Mesenchymal stem cell (in vitro differentiated cells and primary cell): ENCODE measurements around the gene FIBIN.
A peak's percentile ranks its signal among the peaks of the same experiment; 100 is the strongest.

ENCODE experiments used
- DNase-seq: peaks from one replicate; pipeline ENCODE4 v3.0.0-alpha.2; 2013
- H2AFZ ChIP-seq: one replicate; pipeline ENCODE4 v1.6.1; 2013; ENCODE audit warnings: low read depth, mild to moderate bottlenecking, control low read depth, inconsistent platforms, low read length, moderate library complexity
- H2AK5ac ChIP-seq: 2 replicates; pipeline ENCODE4 v1.6.1; 2013; ENCODE audit warnings: low read length, moderate library complexity, mild to moderate bottlenecking, inconsistent platforms; ENCODE audit not compliant: severe bottlenecking
- H2BK120ac ChIP-seq: one replicate; pipeline ENCODE4 v1.6.1; 2013; ENCODE audit warnings: low read depth, mild to moderate bottlenecking, inconsistent platforms, low read length, moderate library complexity
- H2BK12ac ChIP-seq, 2 experiments: one replicate each; pipeline ENCODE4 v1.6.1; 2013; ENCODE audit warnings: inconsistent platforms in 2 of 2, low read length in 2 of 2, mild to moderate bottlenecking in 2 of 2, moderate library complexity in 2 of 2, control low read depth in 1 of 2
- H2BK15ac ChIP-seq: one replicate; pipeline ENCODE4 v1.6.1; 2013; ENCODE audit warnings: mild to moderate bottlenecking, low read depth, inconsistent platforms; ENCODE audit not compliant: poor library complexity, severe bottlenecking
- H2BK5ac ChIP-seq: 2 replicates; pipeline ENCODE4 v1.6.1; 2013; ENCODE audit warnings: low read depth, mild to moderate bottlenecking, low read length, control low read depth, inconsistent platforms; ENCODE audit not compliant: poor library complexity, severe bottlenecking
- H3K14ac ChIP-seq, 2 experiments: one replicate each; pipeline ENCODE4 v1.6.1; 2013; ENCODE audit warnings: inconsistent platforms in 2 of 2, low read length in 2 of 2, control low read depth in 1 of 2, mild to moderate bottlenecking in 1 of 2, moderate library complexity in 1 of 2
- H3K18ac ChIP-seq, 2 experiments: one replicate each; pipeline ENCODE4 v1.6.1; 2013; ENCODE audit warnings: inconsistent platforms in 2 of 2, low read length in 2 of 2, control low read depth in 1 of 2, low read depth in 1 of 2, mild to moderate bottlenecking in 1 of 2
- H3K23ac ChIP-seq, 2 experiments: one replicate each; pipeline ENCODE4 v1.6.1; 2013; ENCODE audit warnings: inconsistent platforms in 2 of 2, low read length in 2 of 2, mild to moderate bottlenecking in 2 of 2, moderate library complexity in 2 of 2, control low read depth in 1 of 2
- H3K27ac ChIP-seq: 2 replicates; pipeline ENCODE4 v1.5.1; 2013; ENCODE audit warnings: mild to moderate bottlenecking, moderate library complexity, low read length, control low read depth, inconsistent platforms; ENCODE audit not compliant: poor library complexity, severe bottlenecking
- H3K27me3 ChIP-seq, 2 experiments: 2 replicates each; pipeline versions ENCODE4 v1.6.1 to v1.7.0; 2013; ENCODE audit warnings: low read length in 2 of 2, mild to moderate bottlenecking in 2 of 2, moderate library complexity in 2 of 2, control low read depth in 1 of 2, inconsistent platforms in 1 of 2; ENCODE audit not compliant: control insufficient read depth in 1 of 2, insufficient read depth in 1 of 2
- H3K36me3 ChIP-seq, 2 experiments: 2 replicates each; pipeline versions ENCODE4 v1.6.1 to v1.7.0; 2013; ENCODE audit warnings: low read length in 2 of 2, control low read depth in 1 of 2, inconsistent platforms in 1 of 2, low read depth in 1 of 2, mild to moderate bottlenecking in 1 of 2; ENCODE audit not compliant: insufficient read depth in 2 of 2, control insufficient read depth in 1 of 2
- H3K4ac ChIP-seq, 2 experiments: one replicate each; pipeline ENCODE4 v1.6.1; 2013; ENCODE audit warnings: inconsistent platforms in 2 of 2, low read length in 2 of 2, mild to moderate bottlenecking in 2 of 2, moderate library complexity in 2 of 2, control low read depth in 1 of 2, low read depth in 1 of 2
- H3K4me1 ChIP-seq: 2 replicates; pipeline ENCODE4 v1.6.1; 2013; ENCODE audit warnings: low read depth, low read length, control low read depth; ENCODE audit not compliant: control insufficient read depth, insufficient read depth
- H3K4me2 ChIP-seq: 2 replicates; pipeline ENCODE4 v1.6.1; 2013; ENCODE audit warnings: low read length, mild to moderate bottlenecking, inconsistent platforms; ENCODE audit not compliant: poor library complexity, severe bottlenecking
- H3K4me3 ChIP-seq, 2 experiments: 2 replicates each; pipeline versions ENCODE4 v1.5.1 to v1.7.0; 2013; ENCODE audit warnings: low read length in 2 of 2, mild to moderate bottlenecking in 2 of 2, control low read depth in 1 of 2, low read depth in 1 of 2; ENCODE audit not compliant: insufficient read depth in 1 of 2
- H3K79me1 ChIP-seq: replicated peaks from 2 replicates; pipeline ENCODE4 v1.6.1; 2013; ENCODE audit warnings: mild to moderate bottlenecking, control low read depth, low read length, inconsistent platforms; ENCODE audit not compliant: poor library complexity, severe bottlenecking
- H3K9ac ChIP-seq: 2 replicates; pipeline ENCODE4 v1.7.0; 2013; ENCODE audit warnings: mild to moderate bottlenecking, low read length, moderate library complexity
- H3K9me3 ChIP-seq: 2 replicates; pipeline ENCODE4 v1.7.0; 2013; ENCODE audit warnings: mild to moderate bottlenecking, low read length; ENCODE audit not compliant: control insufficient read depth
- H4K8ac ChIP-seq: one replicate; pipeline ENCODE4 v1.6.1; 2013; ENCODE audit warnings: inconsistent platforms, mild to moderate bottlenecking, low read length, moderate library complexity
- H4K91ac ChIP-seq: one replicate; pipeline ENCODE4 v1.6.1; 2013; ENCODE audit warnings: mild to moderate bottlenecking, low read length, inconsistent platforms
- WGBS: methylation state at CpG from one replicate; pipeline ENCODE4 v1.1.7; 2013; ENCODE audit warnings: mixed read lengths; 5-methylcytosine and 5-hydroxymethylcytosine counted together

The FIBIN gene

DNA sequence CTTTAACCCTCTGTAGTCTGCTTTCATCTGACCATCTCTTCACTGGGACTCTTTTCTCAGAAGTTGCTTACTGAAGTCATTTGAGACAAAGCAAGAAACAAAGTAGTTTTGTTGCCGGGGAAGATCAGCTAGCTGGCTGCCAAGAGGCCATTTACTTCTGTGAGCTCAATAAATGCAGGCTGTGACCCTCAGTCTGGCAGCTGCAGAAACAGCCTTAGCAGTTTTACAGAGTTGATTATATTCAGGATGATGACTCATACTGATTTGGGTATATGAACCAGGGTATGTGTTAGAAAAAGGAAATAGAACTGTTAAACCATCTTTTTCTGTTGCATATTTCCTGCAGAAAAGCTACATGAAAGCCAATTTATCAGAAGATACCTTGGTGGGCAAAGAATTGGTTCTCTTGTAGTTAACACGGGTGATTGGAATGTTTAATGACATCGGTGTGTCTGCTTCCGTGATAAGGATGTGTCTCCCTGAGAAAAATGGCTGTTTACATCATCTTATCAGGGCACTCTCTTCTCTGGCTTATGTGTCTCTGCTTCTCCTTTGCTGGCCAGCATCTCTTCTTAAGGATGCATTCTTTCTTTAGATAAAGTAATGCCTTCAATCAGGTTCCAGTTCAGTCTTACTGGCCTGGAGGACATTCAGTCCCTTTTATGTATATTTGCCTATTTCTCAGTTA is 18.5 kb downstream of the FIBIN start:
- H3K9me3 ChIP-seq: peaks cover 4% of the 10 kb centered on the region
- WGBS: under 1% methylated on average over 4 of the region's 4 CpGs

DNA sequence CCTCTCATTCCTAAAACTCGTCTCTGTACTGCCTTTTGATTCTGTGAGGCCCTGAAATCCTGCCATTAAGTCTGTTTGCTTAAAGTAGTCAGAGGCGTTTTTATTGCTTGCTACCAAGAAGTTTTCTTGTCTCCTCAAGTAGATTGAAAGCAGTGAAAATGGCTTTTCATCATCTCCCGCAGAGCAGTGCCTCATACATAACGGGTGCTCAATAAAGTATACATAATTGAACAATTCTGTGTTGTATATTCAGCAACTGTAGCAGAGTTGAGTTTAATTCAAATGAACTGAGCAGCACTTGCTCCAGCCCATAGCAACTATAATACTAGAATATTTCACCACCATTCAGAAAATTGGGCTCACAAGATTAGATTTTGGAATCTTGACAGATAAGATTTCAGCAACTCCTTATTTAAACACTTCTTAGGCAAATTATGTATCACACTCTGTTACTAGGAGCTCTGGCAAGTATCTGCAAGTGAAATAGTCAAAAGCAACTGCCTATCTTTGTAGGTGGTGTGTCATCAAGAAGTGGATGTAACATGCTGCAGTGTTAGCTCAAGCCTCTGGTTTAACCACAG is 20.0 kb downstream of the FIBIN start:
- H2BK15ac ChIP-seq: no peak overlapping the region
- no peak overlapping the region for H2BK120ac ChIP-seq
- peak overlapping the region in 1 of 2 experiments; percentile 37 for H3K4ac ChIP-seq
- H3K18ac ChIP-seq: no peak overlapping the region
- H3K27me3 ChIP-seq: no peaks in the 10 kb centered on the region
- WGBS: 0% methylated on average over 2 of the region's 4 CpGs
- H4K8ac ChIP-seq: no peak overlapping the region
- H3K9me3 ChIP-seq: peaks cover 4% of the 10 kb centered on the region
- peak; percentile 59 for DNase-seq
- H2AFZ ChIP-seq: no peak overlapping the region
- H3K79me1 ChIP-seq: no peaks in the 10 kb centered on the region
- H2AK5ac ChIP-seq: no peak overlapping the region
- no peak overlapping the region for H3K4me3 ChIP-seq
- H3K4me2 ChIP-seq: no peak overlapping the region
- peak overlapping the region; percentile 21 for H3K9ac ChIP-seq
- H4K91ac ChIP-seq: no peak overlapping the region
- no peaks in the 10 kb centered on the region for H3K36me3 ChIP-seq
- no peak overlapping the region for H2BK12ac ChIP-seq
- no peak overlapping the region for H3K27ac ChIP-seq
- H3K23ac ChIP-seq: no peak overlapping the region
- H3K4me1 ChIP-seq: no peaks in the 10 kb centered on the region
- no peak overlapping the region for H3K14ac ChIP-seq
- H2BK5ac ChIP-seq: no peak overlapping the region

More for the DNA sequence above, 18.5 kb downstream of the FIBIN start:
- Histone ChIP-seq H4K8ac (no peak overlapping the region), H2BK120ac (no peak overlapping the region), H2BK15ac (no peak overlapping the region), H2BK5ac (no peak overlapping the region), H2BK12ac (no peak overlapping the region), H3K9ac (no peak overlapping the region), H3K4me1 (no peaks in the 10 kb centered on the region), H4K91ac (no peak overlapping the region), H3K14ac (no peak overlapping the region), H3K23ac (no peak overlapping the region), H3K36me3 (no peaks in the 10 kb centered on the region), H3K4ac (no peak overlapping the region), H2AK5ac (no peak overlapping the region), H3K27me3 (no peaks in the 10 kb centered on the region), H3K4me2 (no peak overlapping the region), H3K4me3 (no peak overlapping the region), H3K79me1 (no peaks in the 10 kb centered on the region), H3K27ac (no peak overlapping the region), H2AFZ (no peak overlapping the region), H3K18ac (peak overlapping the region in 1 of 2 experiments; percentile 41)
- peak; percentile 88 for DNase-seq

DNA sequence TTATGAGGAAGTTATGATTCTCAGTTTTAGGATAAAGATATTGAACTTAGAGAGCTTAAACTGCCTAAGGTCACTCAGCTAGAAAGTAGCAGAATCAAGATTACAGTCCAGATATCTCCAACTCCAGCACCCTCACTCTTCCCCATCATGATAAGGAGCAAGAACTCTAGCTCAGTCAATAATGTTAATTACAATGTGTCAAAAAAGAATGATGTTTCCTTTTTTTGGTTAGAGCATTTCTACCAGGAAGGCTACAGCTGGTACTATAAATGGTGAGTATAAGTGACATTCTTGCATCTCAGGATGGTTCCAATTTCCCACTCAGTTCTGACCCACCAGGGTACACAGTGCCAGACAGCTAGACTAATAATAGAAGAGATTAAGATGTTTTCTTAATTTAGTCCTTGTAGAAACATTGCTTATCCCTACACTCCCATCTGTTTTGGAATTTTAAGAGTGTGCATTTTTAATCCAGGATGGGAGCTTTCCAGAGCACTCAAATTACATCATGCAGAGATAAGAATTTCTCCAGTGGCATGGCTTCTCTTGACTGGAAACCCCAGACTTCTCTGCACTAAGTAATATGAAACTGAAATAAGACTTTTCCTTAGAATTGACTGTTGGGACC is 25.1 kb downstream of the FIBIN start:
- H3K9me3 ChIP-seq: no peaks in the 10 kb centered on the region
- H4K91ac ChIP-seq: no peak overlapping the region
- H2BK5ac ChIP-seq: no peak overlapping the region
- no peaks in the 10 kb centered on the region for H3K27me3 ChIP-seq
- DNase-seq: peak; percentile 28
- H3K9ac ChIP-seq: no peak overlapping the region
- H4K8ac ChIP-seq: no peak overlapping the region
- H2AK5ac ChIP-seq: no peak overlapping the region
- no peaks in the 10 kb centered on the region for H3K79me1 ChIP-seq
- H3K23ac ChIP-seq: no peak overlapping the region
- no peak overlapping the region for H3K4me3 ChIP-seq
- H2BK120ac ChIP-seq: no peak overlapping the region
- no peaks in the 10 kb centered on the region for H3K4me1 ChIP-seq
- no peaks in the 10 kb centered on the region for H3K36me3 ChIP-seq
- no peak overlapping the region for H3K4ac ChIP-seq
- H3K4me2 ChIP-seq: no peak overlapping the region
- H3K14ac ChIP-seq: no peak overlapping the region
- H3K27ac ChIP-seq: no peak overlapping the region
- no peak overlapping the region for H2BK12ac ChIP-seq
- H2BK15ac ChIP-seq: no peak overlapping the region
- no peak overlapping the region for H2AFZ ChIP-seq
- no peak overlapping the region for H3K18ac ChIP-seq

- no peaks in the 10 kb centered on the region for H3K4me1 ChIP-seq
- H4K8ac ChIP-seq: no peak overlapping the region
- H2AFZ ChIP-seq: no peak overlapping the region
- H3K4ac ChIP-seq: no peak overlapping the region
- no peak overlapping the region for H2BK12ac ChIP-seq
- no peak overlapping the region for H3K14ac ChIP-seq
- H3K27ac ChIP-seq: no peak overlapping the region
- H3K23ac ChIP-seq: no peak overlapping the region
- H3K9ac ChIP-seq: no peak overlapping the region
- no peak overlapping the region for H2AK5ac ChIP-seq
- H3K36me3 ChIP-seq: no peaks in the 10 kb centered on the region
- no peak overlapping the region for H2BK120ac ChIP-seq
- no peak overlapping the region for H2BK15ac ChIP-seq
- no peaks in the 10 kb centered on the region for H3K9me3 ChIP-seq
- H3K79me1 ChIP-seq: no peaks in the 10 kb centered on the region
- H3K4me3 ChIP-seq: no peak overlapping the region
- H3K27me3 ChIP-seq: no peaks in the 10 kb centered on the region
- H3K4me2 ChIP-seq: no peak overlapping the region
- H2BK5ac ChIP-seq: no peak overlapping the region
- no peak for DNase-seq
- no peak overlapping the region for H4K91ac ChIP-seq
- no CpG with 5 or more reads among the region's 2 CpGs for WGBS
- H3K18ac ChIP-seq: no peak overlapping the region
Measured at GRCh38 chr11:27020751-27021150, 26.8 kb downstream of the FIBIN start.
